DOHH2 (cell line): ENCODE data around the gene CXorf65.

Experiments used
- H3F3A ChIP-seq: fragments of 200-600 bp; sonication (generic), shearing (Covaris generic); 2 replicates; pipeline ENCODE4 v1.6.0; 2016; ENCODE audit warnings: antibody characterized with exemption, mild to moderate bottlenecking; ENCODE audit not compliant: control insufficient read depth, insufficient read depth
- H3K27ac ChIP-seq: fragments of 200-600 bp; sonication (generic); 2 replicates; pipeline ENCODE4 v1.5.1; 2014; ENCODE audit warnings: low read depth, mild to moderate bottlenecking, low read length, moderate library complexity
- H3K27me3 ChIP-seq: fragments of 200-600 bp; sonication (generic); 2 replicates; pipeline ENCODE4 v1.6.1; 2014; ENCODE audit warnings: mild to moderate bottlenecking, low read length, mixed read lengths; ENCODE audit not compliant: control insufficient read depth
- H3K36me3 ChIP-seq: fragments of 200-600 bp; sonication (generic); 2 replicates; pipeline ENCODE4 v1.6.1; 2014; ENCODE audit warnings: mild to moderate bottlenecking, low read length, moderate library complexity, mixed read lengths; ENCODE audit not compliant: control insufficient read depth
- H3K4me1 ChIP-seq: fragments of 200-600 bp; sonication (generic); 2 replicates; pipeline ENCODE4 v1.6.1; 2014; ENCODE audit warnings: mild to moderate bottlenecking, low read length, mixed read lengths; ENCODE audit not compliant: control insufficient read depth
- H3K4me2 ChIP-seq: fragments of 200-600 bp; sonication (generic); 2 replicates; pipeline ENCODE4 v1.6.0; 2014; ENCODE audit warnings: mild to moderate bottlenecking, low read length, moderate library complexity
- H3K4me3 ChIP-seq: fragments of 200-600 bp; sonication (generic); 2 replicates; pipeline ENCODE4 v1.5.1; 2014; ENCODE audit warnings: mild to moderate bottlenecking, low read length, mixed read lengths
- H3K79me2 ChIP-seq: fragments of 200-600 bp; sonication (generic); 2 replicates; pipeline ENCODE4 v1.6.1; 2014; ENCODE audit warnings: mild to moderate bottlenecking, low read length, mixed read lengths; ENCODE audit not compliant: control insufficient read depth
- H3K9me2 ChIP-seq: fragments of 200-600 bp; sonication (generic); replicated peaks from 2 replicates; pipeline ENCODE4 v1.6.1; 2014; ENCODE audit warnings: mild to moderate bottlenecking, low read length, mixed read lengths; ENCODE audit not compliant: control insufficient read depth
- H3K9me3 ChIP-seq: fragments of 200-600 bp; sonication (generic); 2 replicates; pipeline ENCODE4 v1.6.1; 2014; ENCODE audit warnings: antibody characterized with exemption, low read length, mixed read lengths; ENCODE audit not compliant: control insufficient read depth, insufficient read depth
- H4K20me1 ChIP-seq: fragments of 200-600 bp; sonication (generic); 2 replicates; pipeline ENCODE4 v1.6.0; 2014; ENCODE audit warnings: low read depth, mild to moderate bottlenecking, antibody characterized with exemption, low read length, moderate library complexity; ENCODE audit not compliant: control insufficient read depth, insufficient read depth
- CTCF ChIP-seq: fragments of 200-600 bp; sonication (generic); IDR thresholded peaks from one replicate; pipeline ENCODE4 v1.5.1; 2014; ENCODE audit warnings: antibody characterized with exemption, mild to moderate bottlenecking, low read depth, low read length; ENCODE audit not compliant: poor library complexity, severe bottlenecking
- EZH2phosphoT487 ChIP-seq: fragments of 200-600 bp; sonication (generic); IDR thresholded peaks from 2 replicates; pipeline ENCODE4 v1.6.1; 2017; ENCODE audit warnings: borderline replicate concordance, mild to moderate bottlenecking, antibody characterized with exemption, low read length, moderate library complexity, mixed read lengths

The CXorf65 gene

GRCh38 chrX:71118032-71118984, 11.8 kb upstream of the CXorf65 start, which contains the start of gene MED12:
Gene MED12, plus strand, starts transcription at chrX:71118596. Its CDS starts 159 bp downstream, at chrX:71118755.
- TF ChIP-seq CTCF (no peak), EZH2phosphoT487 (no peak)
- peaks cover 11% of the 10 kb centered on the region for H3K4me1 ChIP-seq
- no peaks in the 10 kb centered on the region for H3K27me3 ChIP-seq
- no peaks in the 10 kb centered on the region for H3F3A ChIP-seq
- H3K27ac ChIP-seq = peak within 1 kb of the TSS; percentile 44
- peak within 1 kb of the TSS; percentile 81 for H3K4me3 ChIP-seq
- H3K9me2 ChIP-seq = no peaks in the 10 kb centered on the region
- no peaks in the 10 kb centered on the region for H4K20me1 ChIP-seq
- peaks cover 23% of the 10 kb centered on the region for H3K36me3 ChIP-seq
- no peaks in the 10 kb centered on the region for H3K9me3 ChIP-seq
- no peaks in the 10 kb centered on the region for H3K79me2 ChIP-seq
- H3K4me2 ChIP-seq = peak within 1 kb of the TSS; percentile 77

- Histone ChIP-seq H3K27me3 (no peaks in the 10 kb centered on the region), H3K4me3 (peak overlapping the region; percentile 81), H3K9me3 (no peaks in the 10 kb centered on the region), H3K36me3 (peaks cover 20% of the 10 kb centered on the region), H3K4me2 (peak overlapping the region; percentile 77), H3K9me2 (no peaks in the 10 kb centered on the region), H3K27ac (no peak overlapping the region), H3F3A (no peaks in the 10 kb centered on the region), H3K4me1 (peaks cover 17% of the 10 kb centered on the region), H4K20me1 (no peaks in the 10 kb centered on the region), H3K79me2 (no peaks in the 10 kb centered on the region)
- TF ChIP-seq EZH2phosphoT487 (no peak), CTCF (no peak)
Observed at GRCh38 chrX:71117358-71117757, 10.8 kb upstream of the CXorf65 start.

GRCh38 chrX:71111921-71112431, 5.4 kb upstream of the CXorf65 start:
- H3K9me3 ChIP-seq = no peaks in the 10 kb centered on the region
- peaks cover 24% of the 10 kb centered on the region for H3K4me1 ChIP-seq
- peak overlapping the region; percentile 65 for H3K4me3 ChIP-seq
- no peaks in the 10 kb centered on the region for H3K36me3 ChIP-seq
- peak overlapping the region; percentile 67 for H3K4me2 ChIP-seq
- H3K27ac ChIP-seq = peak overlapping the region; percentile 42
- H4K20me1 ChIP-seq = no peaks in the 10 kb centered on the region
- no peaks in the 10 kb centered on the region for H3K9me2 ChIP-seq
- no peaks in the 10 kb centered on the region for H3K79me2 ChIP-seq
- no peaks in the 10 kb centered on the region for H3F3A ChIP-seq
- no peaks in the 10 kb centered on the region for H3K27me3 ChIP-seq
- TF ChIP-seq EZH2phosphoT487 (no peak), CTCF (no peak)
